ENCODE data around the gene FANCE.
"Not testable (repeated sequence)": the region's sequence is repeated elsewhere in the genome, so short reads cannot be mapped to it uniquely, and the experiment has no call there.

The FANCE gene

DNA sequence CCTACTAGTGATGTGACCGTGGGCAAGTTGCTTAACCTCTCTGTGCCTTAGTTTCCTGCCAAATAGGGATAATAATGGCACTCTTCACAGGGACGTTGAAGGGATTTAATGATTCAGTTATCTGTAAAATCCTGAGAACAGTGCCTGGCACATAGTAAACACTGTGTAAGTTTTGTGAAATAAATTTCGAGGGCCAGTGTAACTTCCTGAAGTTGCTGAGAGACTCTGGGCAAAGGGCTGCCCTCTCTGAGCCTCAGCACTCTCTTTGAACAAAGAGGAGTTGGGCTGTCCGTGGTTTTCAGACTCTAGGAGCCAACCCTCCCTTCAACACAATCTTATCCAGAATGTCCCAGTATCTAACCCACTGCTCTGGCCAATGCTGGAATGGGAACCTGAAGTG lies 47.2 kb downstream of the FANCE start:
- no peak for DNase-seq

DNA sequence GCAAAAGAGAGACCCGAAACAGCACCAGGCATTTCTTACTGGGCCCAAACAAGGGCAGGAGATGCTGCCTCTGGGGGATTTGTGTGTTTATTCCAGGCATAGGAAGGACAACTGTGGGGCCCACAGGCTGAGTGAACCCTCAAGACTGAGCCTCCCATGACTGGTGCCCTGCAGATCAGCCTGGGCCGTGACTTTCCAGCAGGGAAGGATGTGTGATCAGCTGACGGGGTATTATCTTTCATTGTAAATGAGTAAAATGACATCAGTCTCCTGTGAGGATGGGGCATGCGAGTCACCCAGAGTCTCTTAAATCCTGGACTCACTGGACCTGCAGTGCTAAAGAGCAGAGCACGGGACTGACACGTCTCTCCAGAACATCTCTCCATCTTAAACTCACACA lies 48.6 kb downstream of the FANCE start:
- no peak for DNase-seq

DNA sequence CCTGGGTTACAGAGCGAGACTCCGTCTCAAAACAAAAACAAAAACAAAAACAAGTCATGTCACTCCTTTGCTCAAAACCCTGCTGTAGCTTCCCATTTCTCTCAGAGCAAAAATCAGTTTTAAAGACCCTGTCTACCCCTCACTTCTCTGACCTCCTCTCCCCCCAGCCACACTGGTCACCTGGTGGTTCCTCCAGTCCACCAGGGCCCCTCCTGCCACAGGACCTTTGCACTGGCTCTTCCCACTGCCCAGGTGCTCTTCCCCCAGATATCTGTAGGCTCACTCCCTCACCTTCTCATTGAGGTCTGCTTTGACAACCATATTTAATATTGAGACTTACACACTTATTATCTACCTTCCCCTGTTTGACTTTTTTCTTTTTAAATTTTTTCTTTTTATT lies 49.6 kb downstream of the FANCE start:
- no peak for DNase-seq

DNA sequence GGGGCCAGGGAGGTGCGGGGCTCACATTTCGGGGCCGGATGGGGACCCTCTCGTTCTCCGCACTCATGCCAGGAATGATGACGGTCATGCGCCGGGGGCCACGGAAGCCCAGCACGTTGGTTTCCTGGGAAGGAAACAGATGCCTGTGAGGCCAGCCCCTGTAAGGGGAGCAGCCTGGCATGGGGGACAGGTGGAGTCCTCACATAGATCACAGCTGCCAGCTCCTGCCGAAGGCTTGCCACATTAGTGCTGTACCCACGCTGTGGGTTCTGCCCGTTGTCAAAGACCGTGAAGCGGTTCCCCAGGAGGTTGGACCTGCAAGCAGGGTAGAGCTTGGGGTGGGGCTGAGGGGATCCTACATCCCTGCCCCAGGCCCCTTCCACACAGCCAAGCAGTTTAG lies 51.4 kb downstream of the FANCE start:
- no peak for DNase-seq

DNA sequence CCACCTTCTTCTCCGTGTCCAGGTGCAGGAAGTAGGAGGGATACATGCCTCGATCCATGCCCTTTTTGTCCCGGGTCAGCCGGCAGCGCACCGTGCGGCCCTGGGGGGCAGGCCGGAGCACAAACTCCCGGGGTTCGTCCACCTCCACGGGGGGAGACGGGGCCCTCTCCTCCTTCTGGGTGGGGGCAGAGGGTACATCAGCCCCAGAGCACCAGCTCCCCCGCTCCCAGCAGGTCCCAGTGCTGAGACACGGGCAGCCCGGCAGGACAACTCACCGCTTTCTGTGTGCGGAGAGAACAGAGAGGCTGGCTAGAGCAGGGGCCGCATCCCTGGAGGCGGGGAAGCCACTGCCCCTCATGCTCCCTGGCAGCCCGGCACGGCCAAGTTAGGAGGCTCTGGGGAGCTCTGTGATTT lies 53.9 kb downstream of the FANCE start:
- no peak for DNase-seq

DNA sequence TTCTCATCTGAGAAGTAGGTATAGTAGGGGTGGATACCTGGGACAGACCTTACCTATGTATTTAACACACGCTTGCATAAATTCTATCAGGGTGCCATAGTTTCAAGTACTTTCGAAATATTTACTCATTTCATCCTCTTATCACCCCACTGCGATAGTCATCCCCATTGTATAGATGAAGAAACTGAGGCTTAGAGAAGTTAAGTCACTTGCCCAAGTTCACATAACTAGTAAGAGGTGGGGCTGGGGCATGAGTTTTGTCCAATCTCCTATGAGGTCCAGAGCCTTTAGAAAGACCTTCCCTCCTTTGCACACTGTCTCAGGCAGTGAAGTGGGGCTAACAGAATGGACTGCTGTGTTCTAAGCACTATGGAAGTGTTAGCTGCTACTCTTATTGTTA lies 54.4 kb downstream of the FANCE start:
- DNase-seq = no peak

DNA sequence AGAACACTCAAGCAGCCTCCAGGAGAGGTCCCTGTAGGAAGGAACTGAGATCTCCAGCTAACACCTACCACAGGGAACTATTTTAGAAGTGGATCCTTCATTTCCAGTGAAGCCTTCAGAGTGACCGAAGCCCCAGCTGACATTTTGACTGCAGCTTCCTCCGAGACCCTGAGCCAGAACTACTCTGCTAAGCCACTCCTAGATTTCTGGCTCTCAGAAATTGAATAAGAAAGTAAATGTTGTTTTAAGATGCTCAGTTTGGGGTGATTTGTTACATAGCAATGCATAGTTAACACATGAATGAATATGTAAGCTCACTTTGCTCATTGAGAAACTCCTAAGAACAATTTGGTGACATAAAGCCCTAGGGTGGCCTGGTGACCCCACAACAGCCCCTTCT lies 55.1 kb downstream of the FANCE start:
- no peak for DNase-seq

DNA sequence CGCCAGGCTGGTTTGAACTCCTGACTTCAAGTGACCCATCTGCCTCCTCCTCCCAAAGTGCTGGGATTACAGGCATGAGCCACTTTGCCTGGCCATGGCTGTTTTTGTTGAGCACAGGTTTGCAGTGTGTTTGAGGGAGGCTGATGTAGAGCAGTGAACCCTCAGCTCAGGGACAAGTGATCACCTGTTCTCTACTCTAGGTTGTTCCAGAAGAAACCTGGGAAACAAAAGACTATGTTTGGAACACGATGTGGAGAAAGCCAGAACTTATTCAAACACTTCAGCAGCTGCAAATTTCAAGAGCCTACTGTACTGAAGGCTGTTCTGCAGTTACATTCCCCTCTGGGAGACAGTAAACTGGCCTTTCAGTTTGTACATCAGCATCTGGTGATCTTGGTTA lies 55.9 kb downstream of the FANCE start:
- no peak for DNase-seq

DNA sequence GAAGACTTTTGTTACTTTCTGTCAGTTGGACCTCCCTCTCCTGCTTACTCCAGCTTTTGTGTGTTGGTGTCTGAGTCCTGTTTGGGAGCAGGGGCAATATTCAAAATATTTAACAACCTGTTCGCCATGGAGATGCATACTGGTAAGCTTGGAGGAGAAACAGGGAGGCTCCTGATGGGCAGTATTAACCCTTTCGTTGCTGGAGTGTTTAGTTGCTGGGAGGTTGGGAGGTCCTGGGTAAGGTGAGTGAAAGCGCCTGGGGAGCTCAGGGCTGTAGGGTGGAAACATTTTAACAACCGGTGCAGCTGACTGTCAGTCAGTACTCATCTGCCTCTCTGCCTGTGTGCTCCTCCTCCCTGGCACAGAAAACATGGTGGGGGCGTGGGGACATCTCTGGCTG lies 56.4 kb downstream of the FANCE start:
- no peak for DNase-seq

DNA sequence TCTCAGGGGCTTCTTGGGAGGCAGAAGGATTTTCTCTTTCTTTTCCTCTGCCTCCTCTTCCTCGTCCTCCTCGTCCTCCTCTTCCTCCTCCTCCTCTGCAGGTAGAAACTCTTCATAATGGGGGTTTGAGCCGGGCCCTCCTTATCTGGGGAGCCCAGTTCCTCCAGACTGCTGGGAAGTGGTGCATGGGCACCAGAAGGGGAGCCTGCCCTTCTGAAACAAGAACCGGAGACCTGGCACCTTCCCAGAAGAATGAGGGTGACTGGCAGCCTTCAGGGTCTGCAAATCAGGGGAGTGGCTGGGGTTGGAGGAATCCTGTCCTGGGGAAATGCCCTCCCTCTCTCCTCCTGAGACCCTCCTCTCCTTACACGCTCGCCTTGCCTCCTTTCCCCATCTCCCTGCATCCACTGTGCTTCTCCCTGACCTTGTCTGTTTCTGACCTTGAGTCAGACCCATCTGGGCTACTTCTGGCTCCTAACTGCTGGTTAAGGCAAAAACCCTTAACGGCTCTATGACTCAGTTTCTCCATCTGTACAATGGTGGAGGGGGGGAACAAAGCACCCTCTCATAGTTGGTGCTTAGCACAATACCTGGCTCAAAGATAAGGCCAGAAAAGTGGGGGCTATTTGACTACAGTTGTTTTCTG lies 58.9 kb downstream of the FANCE start:
- DNase-seq = no peak

DNA sequence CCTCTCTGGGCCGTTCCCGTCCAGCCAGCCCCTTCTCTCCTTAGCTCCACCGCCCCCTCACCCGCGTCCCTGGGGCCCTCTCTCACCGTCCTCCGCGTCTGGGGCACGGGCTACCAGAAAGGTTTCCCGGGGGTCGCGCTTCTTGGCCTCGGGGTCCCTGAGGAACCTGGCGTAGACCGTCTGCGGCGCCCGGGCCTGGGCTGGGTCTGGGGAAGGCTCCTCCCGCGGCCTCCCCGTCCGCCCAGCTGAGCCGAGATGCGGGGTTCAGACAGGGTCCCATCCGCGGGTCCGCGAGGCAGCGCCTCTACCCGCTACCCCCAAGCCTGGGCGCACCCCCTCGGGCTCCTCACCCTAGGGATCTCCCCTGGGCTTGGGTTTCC lies 59.4 kb downstream of the FANCE start:
- DNase-seq = no peak

DNA sequence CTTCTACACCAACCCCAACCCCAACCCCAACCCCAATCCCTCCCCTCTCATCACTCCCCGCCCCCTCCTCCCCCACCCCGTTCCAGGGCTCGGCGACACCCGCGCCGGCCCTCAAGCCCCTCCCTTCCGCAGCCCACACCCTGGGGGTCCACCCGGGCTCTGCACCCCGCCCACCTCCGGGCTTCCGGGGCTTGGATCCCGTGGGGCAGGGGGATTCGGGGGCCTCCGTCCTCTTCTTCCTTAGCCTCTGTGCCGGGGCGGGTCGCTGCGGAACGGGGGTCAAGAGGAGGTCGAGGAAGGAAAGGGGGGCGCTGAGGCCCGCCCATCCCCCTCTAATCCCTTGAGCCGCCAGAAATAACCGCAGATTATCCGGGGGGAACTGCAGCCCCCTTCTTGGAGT lies 59.9 kb downstream of the FANCE start:
- no peak for DNase-seq

DNA sequence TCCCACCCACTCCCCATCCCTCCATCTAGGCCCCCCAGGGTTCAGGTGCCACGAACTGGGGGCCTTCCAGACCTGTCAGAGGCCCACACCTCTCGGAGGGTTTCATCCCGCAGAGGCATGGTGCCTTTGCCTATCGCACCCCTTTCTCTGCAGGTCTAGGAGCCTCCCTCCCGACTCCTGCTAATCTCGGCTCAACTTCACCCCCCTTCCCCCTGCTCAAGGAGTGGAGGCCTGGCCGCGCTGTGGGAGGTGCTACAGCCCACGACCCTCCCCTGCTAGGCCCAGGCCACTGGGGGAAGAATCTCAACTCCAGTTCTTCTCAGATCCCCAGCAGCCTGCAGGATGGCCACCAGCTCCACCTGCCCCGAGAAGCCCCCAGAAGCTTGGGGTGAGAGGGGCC lies 60.6 kb downstream of the FANCE start, which contains the start of gene TULP1:
TSS of gene TULP1 (minus strand) at position 157 of the 400 bp plus-strand sequence. CDS start at position 119, 38 bp downstream.
- no peak for DNase-seq

DNA sequence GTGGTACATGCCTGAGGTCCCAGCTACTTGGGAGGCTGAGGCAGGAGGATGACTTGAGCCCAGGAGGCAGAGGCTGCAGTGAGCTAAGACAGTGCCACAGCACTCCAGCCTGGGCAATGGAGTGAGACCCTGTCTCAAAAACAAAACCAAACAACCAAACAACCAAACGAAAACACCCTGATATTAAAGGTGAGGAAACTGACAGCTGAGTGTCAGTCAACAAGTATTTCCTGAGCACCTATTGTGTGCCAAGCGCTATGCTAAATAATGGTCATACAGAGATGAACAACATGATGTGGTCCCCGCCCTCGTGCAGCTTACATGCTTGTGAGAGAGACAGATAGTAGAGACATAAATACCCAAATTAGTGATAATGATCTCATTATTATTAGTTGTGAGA lies 62.4 kb downstream of the FANCE start:
- no peak for DNase-seq

DNA sequence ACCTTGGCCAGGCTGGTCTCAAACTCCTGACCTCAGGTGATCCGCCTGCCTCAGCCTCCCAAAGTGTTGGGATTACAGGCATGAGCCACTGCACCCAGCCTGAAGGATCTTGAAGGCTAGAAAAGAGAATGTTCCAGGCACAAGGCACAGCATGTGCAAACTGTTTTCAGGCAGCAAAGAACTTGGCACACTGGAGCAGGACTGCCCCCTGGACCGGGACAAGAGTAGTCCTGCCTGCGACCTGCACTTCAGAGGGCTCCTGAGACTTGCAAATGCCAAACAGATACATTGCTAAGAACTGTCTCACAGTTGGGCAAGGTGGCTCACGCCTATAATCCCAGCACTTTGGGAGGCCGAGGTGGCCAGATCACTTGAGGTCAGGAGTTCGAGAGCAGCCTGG lies 63.8 kb downstream of the FANCE start:
- DNase-seq = not testable (repeated sequence)
